Neural progenitor cell (in vitro differentiated cells): ENCODE measurements around the gene ARID5A.

Source experiments
- CTCF ChIP-seq: fragments of 200-600 bp; sonication (generic); IDR thresholded peaks from 2 replicates; pipeline ENCODE4 v1.5.1; 2017; ENCODE audit warnings: antibody characterized with exemption, mild to moderate bottlenecking
- EZH2 ChIP-seq: fragments of 200-600 bp; sonication (generic); IDR thresholded peaks from 2 replicates; pipeline ENCODE4 v1.6.1; 2017; ENCODE audit warnings: antibody characterized with exemption, mild to moderate bottlenecking, moderate library complexity

- TF ChIP-seq CTCF (no peak), EZH2 (no peak)
Measured at GRCh38 chr2:96525211-96525507, 11.4 kb upstream of the ARID5A start.
